BLaER1 treated with 17β-estradiol and CSF1 and Interleukin-3, amounts not matched to agents 10 nM and 100 nM (cell line): Measurements from ENCODE around the gene ERF.
"Not testable (repeated sequence)": the region's sequence is repeated elsewhere in the genome, so short reads cannot be mapped to it uniquely, and the experiment has no call there.

Source experiments
- H3K27ac ChIP-seq, 11 experiments: shearing (Covaris generic); formaldehyde crosslinking; 2 replicates each; pipeline ENCODE4 v1.8.1; 2022
- H3K27me3 ChIP-seq, 11 experiments: shearing (Covaris generic); formaldehyde crosslinking; 2 replicates each; pipeline ENCODE4 v1.8.1; 2022
- H3K36me3 ChIP-seq, 11 experiments: shearing (Covaris generic); formaldehyde crosslinking; 2 replicates each; pipeline ENCODE4 v1.8.1; 2022
- H3K4me1 ChIP-seq, 10 experiments: shearing (Covaris generic); formaldehyde crosslinking; 2 replicates each; pipeline ENCODE4 v1.8.1; 2022
- H3K4me2 ChIP-seq, 11 experiments: shearing (Covaris generic); formaldehyde crosslinking; 2 replicates each; pipeline ENCODE4 v1.8.1; 2022
- H3K4me3 ChIP-seq, 10 experiments: shearing (Covaris generic); formaldehyde crosslinking; 2 replicates each; pipeline ENCODE4 v1.8.1; 2022
- H3K9ac ChIP-seq, 11 experiments: shearing (Covaris generic); formaldehyde crosslinking; 2 replicates each; pipeline ENCODE4 v1.8.1; 2022
- H3K9me3 ChIP-seq, 11 experiments: shearing (Covaris generic); formaldehyde crosslinking; replicated peaks in 1 of 11; 2 replicates each; pipeline ENCODE4 v1.8.1; 2022
- H4K20me1 ChIP-seq, 11 experiments: shearing (Covaris generic); formaldehyde crosslinking; 2 replicates each; pipeline ENCODE4 v1.8.1; 2022
- Cebpa-rat ChIP-seq, 11 experiments: shearing (Covaris generic); IDR thresholded peaks; 2 replicates each; pipeline ENCODE4 v1.8.1; 2022

Gene ERF

DNA sequence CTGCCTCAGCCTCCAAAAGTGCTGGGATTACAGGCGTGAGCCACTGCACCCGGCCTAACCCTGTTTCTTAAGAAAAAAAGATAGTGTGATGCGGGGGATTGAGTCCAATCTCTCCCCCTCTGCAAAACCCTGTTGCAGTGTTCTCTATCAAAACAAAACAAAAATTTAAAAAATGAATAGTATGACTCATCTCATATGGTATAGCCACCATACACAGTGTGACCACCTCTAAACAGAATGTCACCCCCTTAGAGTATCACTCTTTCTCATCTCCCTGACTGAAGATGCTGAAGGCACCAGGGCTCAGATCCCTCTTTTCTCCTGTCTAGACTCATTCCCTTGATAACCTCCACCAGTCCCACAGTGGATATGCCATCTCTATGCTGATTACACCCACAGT is 6.8 kb upstream of the ERF start:
- Histone ChIP-seq H3K4me2 (no peak overlapping the region), H4K20me1 (no peaks in the 10 kb centered on the region), H3K27me3 (no peaks in the 10 kb centered on the region), H3K36me3 (no peaks in the 10 kb centered on the region), H3K27ac (no peak overlapping the region), H3K4me3 (no peak overlapping the region), H3K9me3 (no peaks in the 10 kb centered on the region), H3K4me1 (peaks cover 0 to 6% (median 4%) of the 10 kb centered on the region in 10 experiments; a peak in 14 of 20 replicates), H3K9ac (no peak overlapping the region)
- no peak for TF ChIP-seq Cebpa-rat (IDR thresholded peaks at IDR 0.05)

GRCh38 chr19:42257842-42258241 is 2.9 kb upstream of the ERF start:
- H4K20me1 ChIP-seq, H3K4me2 ChIP-seq, H3K9ac ChIP-seq, H3K27me3 ChIP-seq, H3K36me3 ChIP-seq, H3K9me3 ChIP-seq, H3K4me3 ChIP-seq, H3K27ac ChIP-seq: not testable (repeated sequence)
- H3K4me1 ChIP-seq = peaks cover 5 to 24% (median 12%) of the 10 kb centered on the region in 10 experiments

GRCh38 chr19:42255766-42256745 is 1.1 kb upstream of the ERF start:
- Histone ChIP-seq H3K4me2 (peak overlapping the region; percentile 87 to 99 (median 97)), H3K4me3 (peak overlapping the region; percentile 88 to 100 (median 99)), H4K20me1 (peaks cover under 1 to 26% (median 19%) of the 10 kb centered on the region in 11 experiments; a peak in 17 of 22 replicates), H3K9ac (peak overlapping the region; percentile 69 to 96 (median 79)), H3K27ac (peak overlapping the region; percentile 27 to 93 (median 69); a peak in 20 of 22 replicates), H3K27me3 (no peaks in the 10 kb centered on the region), H3K4me1 (peaks cover 15 to 41% (median 30%) of the 10 kb centered on the region in 10 experiments), H3K9me3 (no peaks in the 10 kb centered on the region), H3K36me3 (no peaks in the 10 kb centered on the region)
- no peak for TF ChIP-seq Cebpa-rat (IDR thresholded peaks at IDR 0.05)

DNA sequence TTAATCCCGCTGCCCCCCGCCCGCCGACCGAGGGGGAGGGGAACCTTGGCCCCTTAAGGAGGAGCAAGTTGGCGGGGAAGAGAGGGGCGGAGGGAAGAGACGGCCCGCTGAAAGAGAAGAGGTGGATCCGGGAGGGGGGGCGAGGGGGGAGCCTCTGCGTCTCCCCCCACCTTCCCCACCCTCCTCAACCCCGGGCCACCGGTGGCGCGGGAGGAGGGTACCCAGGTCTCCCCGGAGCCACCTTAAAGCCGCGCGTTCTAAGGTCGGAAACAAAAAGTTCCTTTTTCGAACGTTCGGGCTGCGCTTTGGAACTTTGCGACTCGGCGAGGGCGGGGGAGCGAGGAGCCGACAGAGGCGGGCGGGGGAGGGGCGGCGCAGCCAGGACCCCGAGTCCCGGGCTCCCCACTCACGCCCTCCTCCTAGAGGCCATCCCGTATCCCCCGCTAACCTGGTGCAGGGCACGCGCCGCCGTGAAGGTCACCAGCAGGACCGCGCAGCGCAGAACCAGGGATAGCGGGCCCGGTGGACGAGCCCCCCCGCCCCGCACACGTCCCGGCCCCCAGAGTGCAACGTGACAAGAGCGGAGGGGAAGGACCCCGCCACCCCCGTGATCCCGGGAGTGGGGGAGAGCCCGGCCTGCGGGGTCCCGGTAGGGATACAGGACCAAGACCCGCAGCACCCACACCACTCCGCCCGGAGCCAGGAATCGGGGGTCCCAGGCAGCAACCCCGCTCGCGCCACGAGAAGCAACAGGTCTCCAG is 659 bp downstream of the ERF start:
- peak overlapping the region; percentile 89 to 97 (median 94) for H3K27ac ChIP-seq
- no peak for TF ChIP-seq Cebpa-rat (IDR thresholded peaks at IDR 0.05)
- H3K4me1 ChIP-seq = peaks cover 33 to 53% (median 48%) of the 10 kb centered on the region in 10 experiments
- peaks cover 12 to 18% (median 15%) of the 10 kb centered on the region in 11 experiments; a peak in 21 of 22 replicates for H3K36me3 ChIP-seq
- peak overlapping the region; percentile 88 to 100 (median 99) for H3K4me3 ChIP-seq
- H3K4me2 ChIP-seq = peak overlapping the region; percentile 56 to 85 (median 75)
- H3K27me3 ChIP-seq = no peaks in the 10 kb centered on the region
- peak overlapping the region; percentile 89 to 98 (median 96) for H3K9ac ChIP-seq
- H3K9me3 ChIP-seq = no peaks in the 10 kb centered on the region
- peaks cover 18 to 44% (median 36%) of the 10 kb centered on the region in 11 experiments; a peak in 21 of 22 replicates for H4K20me1 ChIP-seq

DNA sequence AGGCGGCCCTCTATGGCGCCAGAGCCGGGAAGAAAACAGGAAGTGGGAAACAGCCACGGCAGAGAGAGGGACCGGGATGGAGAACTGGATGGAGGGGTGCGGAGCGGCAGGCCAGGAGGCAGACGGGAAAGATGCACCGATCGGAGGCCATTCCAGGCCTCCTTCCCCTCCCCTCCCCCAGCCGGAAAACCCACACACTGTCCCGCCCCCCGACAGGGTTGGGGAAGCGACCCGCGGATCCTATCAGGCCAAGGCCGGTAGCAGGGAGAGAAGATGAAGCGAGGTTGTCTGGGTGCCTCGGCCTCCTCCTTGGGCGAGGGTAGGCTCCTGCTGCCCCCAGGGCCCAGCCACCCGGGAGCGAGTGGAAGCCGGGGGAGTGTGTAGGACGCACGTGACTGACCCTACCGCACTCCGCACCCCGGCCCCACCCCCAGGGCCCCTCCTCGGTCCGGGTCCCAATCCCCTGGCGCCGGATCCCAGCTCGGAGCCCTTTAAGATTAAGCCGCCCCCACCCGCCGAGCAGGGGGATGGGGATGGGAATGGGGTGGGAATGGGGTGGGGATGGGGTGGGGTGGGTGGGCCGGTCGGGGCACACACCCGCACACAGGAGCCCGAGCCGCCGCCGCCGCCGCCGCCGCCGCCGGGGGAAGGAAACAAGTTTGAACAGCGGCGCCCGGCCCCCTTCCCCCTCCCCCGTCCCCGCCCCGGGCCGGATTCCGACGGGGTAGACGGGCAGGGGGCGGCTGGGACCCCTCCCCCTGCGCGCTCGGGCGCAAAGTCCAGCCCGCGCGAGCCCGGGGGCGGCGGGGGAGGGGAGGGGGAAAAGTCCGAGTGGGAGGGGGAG is 1.5 kb downstream of the ERF start:
- H3K4me1 ChIP-seq = peaks cover 41 to 56% (median 51%) of the 10 kb centered on the region in 10 experiments
- TF ChIP-seq Cebpa-rat (IDR thresholded peaks at IDR 0.05) = no peak
- H3K36me3 ChIP-seq = peaks cover 20 to 26% (median 23%) of the 10 kb centered on the region in 11 experiments; a peak in 21 of 22 replicates

DNA sequence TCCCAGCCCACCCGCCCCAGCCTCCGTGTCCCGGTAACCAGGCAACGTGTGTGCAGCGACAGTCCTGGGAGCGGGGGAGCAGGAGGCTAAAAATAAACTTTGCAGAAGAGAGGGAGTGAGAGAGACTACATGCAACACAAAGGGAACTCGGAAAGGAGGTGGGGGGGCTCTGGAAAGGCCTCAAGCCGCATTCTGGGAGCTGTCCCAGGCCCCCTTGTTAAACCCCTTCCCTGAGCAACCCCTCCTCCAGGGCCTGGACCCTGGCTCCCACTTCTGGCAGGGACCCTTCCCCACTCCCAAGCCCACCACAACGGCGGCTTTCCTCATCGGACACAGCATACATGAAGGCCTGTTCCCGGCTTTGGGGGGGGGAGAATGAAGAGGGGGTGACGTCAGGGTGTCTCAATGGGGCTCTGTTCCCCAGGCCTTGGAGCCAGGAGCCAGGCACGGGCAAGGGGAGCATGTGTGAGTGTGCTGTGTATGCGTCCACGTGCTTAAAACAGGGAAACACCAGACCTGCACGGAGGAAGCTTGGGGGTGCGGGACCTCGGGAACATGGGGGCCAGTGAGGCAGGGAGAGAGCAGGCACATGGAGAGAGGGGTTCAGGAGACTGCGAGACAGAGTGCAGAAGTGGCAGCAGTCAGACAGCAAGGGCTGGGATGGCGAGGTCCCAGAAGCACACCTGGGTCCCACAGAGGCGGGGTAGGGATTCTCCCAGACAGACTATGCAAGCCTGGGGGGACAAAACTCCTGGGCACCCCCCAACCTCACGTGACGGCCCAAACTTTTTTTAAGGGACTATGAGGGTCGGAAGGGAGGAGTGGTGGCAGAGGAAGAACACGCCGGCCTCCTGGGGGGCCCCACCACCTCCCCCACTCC is 2.3 kb downstream of the ERF start:
- Histone ChIP-seq H3K4me2 (peak overlapping the region; percentile 95 to 100 (median 100)), H3K9me3 (no peaks in the 10 kb centered on the region), H3K27me3 (no peaks in the 10 kb centered on the region), H3K9ac (peak overlapping the region; percentile 79 to 96 (median 84)), H3K36me3 (peaks cover 22 to 29% (median 26%) of the 10 kb centered on the region in 11 experiments; a peak in 21 of 22 replicates), H3K4me1 (peaks cover 43 to 59% (median 51%) of the 10 kb centered on the region in 10 experiments), H4K20me1 (peaks cover 29 to 55% (median 47%) of the 10 kb centered on the region in 11 experiments; a peak in 21 of 22 replicates), H3K27ac (peak overlapping the region; percentile 36 to 97 (median 85); a peak in 21 of 22 replicates), H3K4me3 (peak overlapping the region; percentile 70 to 99 (median 98))
- TF ChIP-seq Cebpa-rat (IDR thresholded peaks at IDR 0.05) = no peak

More for the DNA sequence above, 1.5 kb downstream of the ERF start:
- Histone ChIP-seq H3K9ac (peak overlapping the region; percentile 89 to 98 (median 96)), H3K27me3 (no peaks in the 10 kb centered on the region), H4K20me1 (peaks cover 26 to 52% (median 39%) of the 10 kb centered on the region in 11 experiments; a peak in 21 of 22 replicates), H3K9me3 (no peaks in the 10 kb centered on the region), H3K4me3 (peak overlapping the region; percentile 88 to 100 (median 99)), H3K4me2 (peak overlapping the region; percentile 95 to 100 (median 100)), H3K27ac (peak overlapping the region; percentile 89 to 97 (median 94); a peak in 21 of 22 replicates)

DNA sequence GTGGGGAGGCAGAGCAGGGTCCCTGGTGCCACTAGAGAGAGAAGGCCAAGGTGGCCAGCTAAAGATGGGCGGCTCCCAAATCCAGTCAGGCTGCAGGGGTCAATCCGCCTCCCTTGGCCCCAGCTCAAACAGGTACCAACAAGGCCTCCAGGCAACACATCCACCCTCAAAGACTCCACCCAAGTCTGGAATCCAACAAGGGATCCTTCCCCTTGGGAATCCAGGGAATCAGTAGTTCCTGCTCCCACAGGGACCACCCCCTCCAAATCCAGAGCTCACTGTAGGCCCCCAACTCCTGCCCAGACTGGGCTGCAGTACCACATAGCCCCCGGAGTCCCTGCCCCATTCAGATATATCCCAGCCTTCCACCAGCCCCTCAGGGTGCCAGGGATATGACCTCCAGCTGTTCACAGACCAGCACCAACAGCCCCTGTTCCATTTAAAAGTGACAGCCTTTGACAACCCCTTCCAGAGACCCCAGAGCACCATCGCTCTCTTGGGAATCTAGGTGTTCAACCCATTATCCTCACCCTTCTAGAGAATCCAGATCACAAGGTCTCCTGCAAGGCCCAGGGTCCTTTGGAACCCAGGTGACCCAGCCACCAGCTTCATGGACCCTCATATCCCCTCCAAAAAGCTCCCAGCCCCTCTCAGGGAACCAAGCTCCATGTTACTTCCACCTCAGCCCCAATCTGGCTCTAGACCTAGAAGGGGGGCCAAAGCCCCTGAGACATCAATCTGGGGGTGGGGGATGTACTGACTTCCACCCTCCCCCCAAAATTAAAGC is 3.2 kb downstream of the ERF start:
- peaks cover 22 to 33% (median 29%) of the 10 kb centered on the region in 11 experiments; a peak in 21 of 22 replicates for H3K36me3 ChIP-seq
- no peaks in the 10 kb centered on the region for H3K9me3 ChIP-seq
- H3K27me3 ChIP-seq = no peaks in the 10 kb centered on the region
- peak overlapping the region; percentile 45 to 96 (median 68); a peak in 21 of 22 replicates for H3K9ac ChIP-seq
- H3K27ac ChIP-seq = peak overlapping the region in 10 of 11 experiments; percentile 25 to 89 (median 52); a peak in 17 of 22 replicates
- H3K4me3 ChIP-seq = peak overlapping the region; percentile 4 to 99 (median 98); a peak in 17 of 20 replicates
- peaks cover 49 to 62% (median 53%) of the 10 kb centered on the region in 10 experiments for H3K4me1 ChIP-seq
- peaks cover 33 to 61% (median 48%) of the 10 kb centered on the region in 11 experiments; a peak in 21 of 22 replicates for H4K20me1 ChIP-seq
- peak overlapping the region; percentile 95 to 100 (median 100) for H3K4me2 ChIP-seq
- TF ChIP-seq Cebpa-rat (IDR thresholded peaks at IDR 0.05) = no peak
